IPS DF 6.9 (cell line): ENCODE results near the gene YBX1.
"Not testable (repeated sequence)": the region's sequence is repeated elsewhere in the genome, so short reads cannot be mapped to it uniquely, and the experiment has no call there.

ENCODE experiments used
- DNase-seq: peaks from one replicate; pipeline ENCODE4 v3.0.0-alpha.2; 2013; ENCODE audit warnings: low read depth, low spot score
- H3K27ac ChIP-seq: one replicate; pipeline ENCODE4 v1.5.1; 2013; ENCODE audit warnings: low read length, control low read depth
- H3K27me3 ChIP-seq: 2 replicates; pipeline ENCODE4 v1.6.1; 2013; ENCODE audit warnings: mild to moderate bottlenecking, low read length; ENCODE audit not compliant: control insufficient read depth, insufficient read depth
- H3K36me3 ChIP-seq: 2 replicates; pipeline ENCODE4 v1.6.1; 2013; ENCODE audit warnings: low read length; ENCODE audit not compliant: control insufficient read depth, insufficient read depth
- H3K4me1 ChIP-seq: 2 replicates; pipeline ENCODE4 v1.6.1; 2013; ENCODE audit warnings: low read length; ENCODE audit not compliant: control insufficient read depth, insufficient read depth
- H3K4me3 ChIP-seq: 2 replicates; pipeline ENCODE4 v1.5.1; 2013; ENCODE audit warnings: mild to moderate bottlenecking, low read length
- H3K9me3 ChIP-seq: 2 replicates; pipeline ENCODE4 v1.6.1; 2013; ENCODE audit warnings: low read length, inconsistent platforms; ENCODE audit not compliant: control insufficient read depth, insufficient read depth
- WGBS: extraction: QIAGEN DNeasy Blood & Tissue Kit; methylation state at CpG from one replicate; pipeline ENCODE4 v1.1.7; 2013; ENCODE audit warnings: mixed read lengths, missing lambda C conversion rate; ENCODE audit not compliant: insufficient read length, insufficient coverage; 5-methylcytosine and 5-hydroxymethylcytosine counted together

YBX1 gene

DNA sequence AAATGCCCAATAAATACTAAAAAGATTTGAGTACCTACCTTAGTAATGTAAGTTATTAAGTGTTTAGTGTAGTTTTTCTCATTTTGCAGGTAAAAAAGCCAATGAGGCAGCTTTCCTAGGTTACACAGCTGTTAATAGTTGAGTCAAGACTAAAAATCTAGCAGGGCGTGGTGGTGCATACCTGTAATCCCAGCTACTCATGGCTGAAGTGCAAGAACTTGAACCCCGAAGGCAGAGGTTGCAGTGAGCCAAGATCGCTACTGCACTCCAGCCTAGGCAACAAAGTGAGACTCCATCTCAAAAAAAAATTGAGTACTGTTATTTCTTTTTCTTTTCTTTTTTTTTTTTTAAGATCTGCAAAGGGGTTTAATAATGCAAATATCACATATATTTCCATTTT lies 7.7 kb downstream of the YBX1 start:
- no peak overlapping the region for H3K27ac ChIP-seq
- H3K27me3 ChIP-seq = no peaks in the 10 kb centered on the region
- no peak overlapping the region for H3K4me3 ChIP-seq
- WGBS = no CpG with 5 or more reads among the region's 3 CpGs
- no peaks in the 10 kb centered on the region; the same call in 1 of the 2 replicates for H3K36me3 ChIP-seq
- no peak for DNase-seq
- H3K9me3 ChIP-seq = no peaks in the 10 kb centered on the region
- H3K4me1 ChIP-seq = peaks cover 1% of the 10 kb centered on the region; the same call in 1 of the 2 replicates

GRCh38 chr1:42690477-42691156 lies 8.4 kb downstream of the YBX1 start:
- no CpG with 5 or more reads among the region's 1 CpG for WGBS
- H3K4me1 ChIP-seq = peaks cover 1% of the 10 kb centered on the region; the same call in 1 of the 2 replicates
- no peaks in the 10 kb centered on the region for H3K27me3 ChIP-seq
- H3K4me3 ChIP-seq = no peak overlapping the region
- no peaks in the 10 kb centered on the region for H3K9me3 ChIP-seq
- H3K27ac ChIP-seq = no peak overlapping the region
- no peak for DNase-seq
- H3K36me3 ChIP-seq = peaks cover 1% of the 10 kb centered on the region; the same call in 1 of the 2 replicates

DNA sequence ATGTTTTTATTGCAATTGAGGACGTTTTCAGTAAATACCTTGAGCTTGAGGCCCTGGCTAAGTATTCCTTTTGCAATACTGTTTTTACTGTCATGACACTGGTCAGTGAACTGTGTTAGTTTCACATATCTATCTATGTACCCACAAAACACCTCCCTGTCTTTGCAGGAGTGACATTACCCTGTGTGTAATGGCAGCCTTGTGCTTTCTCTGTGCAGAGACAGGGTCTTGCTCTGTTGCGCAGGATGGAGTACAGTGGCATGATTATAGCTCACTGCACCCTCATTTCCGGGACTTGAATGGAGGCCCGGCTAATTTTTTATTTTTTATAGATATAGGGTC lies 8.9 kb downstream of the YBX1 start:
- Histone ChIP-seq H3K4me1 (peaks cover 1% of the 10 kb centered on the region; the same call in 1 of the 2 replicates), H3K27ac (no peak overlapping the region), H3K4me3 (no peak overlapping the region), H3K36me3 (peaks cover 2% of the 10 kb centered on the region; the same call in 1 of the 2 replicates), H3K9me3 (no peaks in the 10 kb centered on the region), H3K27me3 (no peaks in the 10 kb centered on the region)
- no CpG with 5 or more reads among the region's 4 CpGs for WGBS
- DNase-seq = no peak

- Histone ChIP-seq H3K4me1 (peaks cover 1% of the 10 kb centered on the region; the same call in 1 of the 2 replicates), H3K36me3 (peaks cover 7% of the 10 kb centered on the region; the same call in 1 of the 2 replicates)
These were observed 10.2 kb downstream of the YBX1 start for GRCh38 chr1:42692461-42692860.

GRCh38 chr1:42692911-42693310 lies 10.7 kb downstream of the YBX1 start:
- Histone ChIP-seq H3K36me3 (peaks cover 10% of the 10 kb centered on the region; the same call in 1 of the 2 replicates), H3K27ac (no peak overlapping the region)
- no CpG with 5 or more reads among the region's 2 CpGs for WGBS

More at GRCh38 chr1:42692461-42692860, 10.2 kb downstream of the YBX1 start:
- DNase-seq = no peak
- WGBS = no CpG with 5 or more reads among the region's 5 CpGs
- H3K4me3 ChIP-seq = no peak overlapping the region
- no peaks in the 10 kb centered on the region for H3K27me3 ChIP-seq
- no peaks in the 10 kb centered on the region for H3K9me3 ChIP-seq
- no peak overlapping the region for H3K27ac ChIP-seq

DNA sequence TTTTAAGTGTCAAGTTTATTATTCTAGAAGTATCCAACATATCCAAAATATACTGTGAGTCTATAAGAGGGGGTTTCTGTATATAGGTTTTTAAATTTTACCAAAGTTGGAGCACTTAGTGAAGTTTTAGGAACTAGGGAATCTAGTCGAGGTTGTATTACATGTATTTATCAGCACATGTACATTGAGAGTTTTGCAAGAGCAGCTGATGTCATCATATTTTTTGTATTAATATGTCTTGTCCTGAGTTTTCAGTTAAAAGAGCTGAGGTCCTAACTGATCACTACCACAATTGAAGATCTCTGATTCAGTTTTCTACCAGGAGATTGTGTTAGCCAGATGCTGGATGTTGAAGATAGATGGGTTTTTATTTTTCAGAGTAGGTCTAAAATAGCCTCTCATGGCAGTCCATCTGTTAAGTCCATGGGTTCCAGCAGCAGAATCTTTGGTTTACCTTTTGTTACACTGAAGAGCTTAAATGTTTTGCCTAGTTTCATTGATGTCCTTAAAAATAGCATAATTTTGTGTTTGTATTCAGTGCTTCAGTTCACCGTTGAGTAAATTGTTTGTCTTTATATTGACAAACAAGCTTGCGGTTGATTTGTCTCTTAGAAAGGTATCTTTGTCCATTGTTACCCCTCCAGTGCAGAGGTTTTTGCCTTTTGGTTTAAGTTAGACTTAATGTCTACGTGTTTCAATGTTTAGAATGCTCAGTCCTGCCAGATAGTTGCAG lies 16.0 kb downstream of the YBX1 start:
- DNase-seq = no peak
- peaks cover 29% of the 10 kb centered on the region; the same call in 1 of the 2 replicates for H3K36me3 ChIP-seq
- no CpG with 5 or more reads among the region's 4 CpGs for WGBS
- H3K4me1 ChIP-seq = no peaks in the 10 kb centered on the region
- H3K27ac ChIP-seq = no peak overlapping the region
- no peak overlapping the region for H3K4me3 ChIP-seq
- no peaks in the 10 kb centered on the region; the same call in 1 of the 2 replicates for H3K27me3 ChIP-seq
- H3K9me3 ChIP-seq = no peaks in the 10 kb centered on the region

More at GRCh38 chr1:42692911-42693310, 10.7 kb downstream of the YBX1 start:
- H3K4me1 ChIP-seq = peaks cover 1% of the 10 kb centered on the region; the same call in 1 of the 2 replicates
- no peaks in the 10 kb centered on the region for H3K27me3 ChIP-seq
- H3K9me3 ChIP-seq = no peaks in the 10 kb centered on the region
- H3K4me3 ChIP-seq = no peak overlapping the region
- DNase-seq = no peak

DNA sequence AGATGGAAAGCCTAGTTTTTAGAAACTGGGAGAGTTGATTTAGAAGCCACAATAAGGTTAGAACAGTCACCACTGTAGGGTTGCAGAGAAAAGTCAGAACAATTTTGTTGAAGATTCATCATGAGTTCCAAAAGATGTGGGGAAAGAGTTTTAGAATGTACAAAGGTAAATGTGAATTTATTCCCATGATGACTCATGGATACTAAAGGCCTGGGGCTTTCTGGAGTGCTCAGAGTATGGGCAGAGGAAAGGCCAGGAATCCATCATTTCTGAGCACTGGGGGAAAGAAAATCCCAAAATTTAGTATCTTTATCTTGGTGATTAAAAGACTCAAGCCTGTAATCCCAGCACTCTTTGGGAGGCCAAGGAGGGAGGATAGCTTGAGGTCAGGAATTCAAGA lies 17.8 kb downstream of the YBX1 start:
- no peaks in the 10 kb centered on the region; the same call in 1 of the 2 replicates for H3K27me3 ChIP-seq
- H3K4me3 ChIP-seq = no peak overlapping the region
- peaks cover 36% of the 10 kb centered on the region; the same call in 1 of the 2 replicates for H3K36me3 ChIP-seq
- no peaks in the 10 kb centered on the region for H3K9me3 ChIP-seq
- no peaks in the 10 kb centered on the region for H3K4me1 ChIP-seq
- H3K27ac ChIP-seq = no peak overlapping the region
- DNase-seq = no peak

DNA sequence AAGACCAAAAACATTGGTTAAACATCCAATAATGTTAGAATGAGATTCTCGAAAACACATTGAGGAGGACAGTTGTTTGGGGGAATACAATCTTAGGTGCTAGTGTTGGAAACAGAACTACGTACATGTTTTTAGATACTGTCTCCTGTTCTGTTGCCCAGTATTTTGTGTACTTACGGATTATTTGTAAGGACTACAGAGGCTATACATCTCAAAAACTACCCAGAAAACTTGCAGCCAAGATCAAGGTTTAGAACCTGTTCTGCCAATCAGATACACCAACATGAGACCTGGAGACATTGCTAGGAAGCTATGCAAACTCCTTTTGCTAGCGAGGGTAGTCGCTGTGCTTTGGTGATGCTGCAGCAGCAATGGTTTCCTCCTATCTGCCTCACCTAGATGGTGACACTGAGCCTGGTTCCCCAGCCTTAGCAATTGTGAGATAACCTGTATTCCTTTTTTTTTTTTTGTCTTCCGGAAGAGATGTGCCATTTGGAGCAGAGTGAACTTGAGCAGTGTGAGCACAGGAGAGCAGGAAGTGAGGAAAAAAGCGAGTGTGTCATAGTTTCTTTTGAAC lies 21.8 kb downstream of the YBX1 start:
- no peak overlapping the region for H3K4me3 ChIP-seq
- DNase-seq = no peak
- H3K9me3 ChIP-seq = no peaks in the 10 kb centered on the region
- H3K4me1 ChIP-seq = no peaks in the 10 kb centered on the region
- whole genome bisulfite sequencing = no CpG with 5 or more reads among the region's 7 CpGs
- H3K27me3 ChIP-seq = no peaks in the 10 kb centered on the region
- no peak overlapping the region for H3K27ac ChIP-seq
- peaks cover 25% of the 10 kb centered on the region; the same call in 1 of the 2 replicates for H3K36me3 ChIP-seq

- not testable (repeated sequence) for H3K4me3 ChIP-seq, H3K36me3 ChIP-seq, DNase-seq, H3K27me3 ChIP-seq, H3K9me3 ChIP-seq, H3K4me1 ChIP-seq, H3K27ac ChIP-seq
- WGBS = no CpG with 5 or more reads among the region's 3 CpGs
These were observed 30.6 kb downstream of the YBX1 start for GRCh38 chr1:42712808-42713207.

DNA sequence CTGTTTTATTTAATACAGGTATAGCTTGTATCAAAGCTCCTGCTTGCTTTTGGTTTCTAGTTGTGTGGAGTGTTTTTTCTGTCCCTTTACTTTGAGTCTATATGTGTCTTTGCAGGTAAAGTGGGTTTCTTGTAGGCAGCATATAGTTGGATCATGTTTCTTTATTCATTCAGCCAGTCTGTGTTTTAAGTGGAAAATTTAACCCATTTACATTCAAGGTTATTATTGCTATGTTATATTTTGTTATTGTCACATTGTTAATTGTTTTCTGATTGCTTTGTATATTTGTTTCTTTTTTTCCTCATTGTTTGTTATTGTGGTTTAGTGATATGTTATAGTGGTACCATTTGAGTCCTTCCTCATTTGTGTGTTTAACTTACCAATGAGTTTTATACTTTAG lies 31.1 kb downstream of the YBX1 start:
- Histone ChIP-seq H3K36me3 (no peaks in the 10 kb centered on the region), H3K9me3 (no peaks in the 10 kb centered on the region)

More for the DNA sequence above, 31.1 kb downstream of the YBX1 start:
- Histone ChIP-seq H3K4me1 (no peaks in the 10 kb centered on the region), H3K4me3 (no peak overlapping the region), H3K27ac (no peak overlapping the region), H3K27me3 (no peaks in the 10 kb centered on the region)
- no peak for DNase-seq
